Parathyroid adenoma (tissue), 2 donors: Measurements from ENCODE around the gene CPEB4.

Experiments used
- H2AFZ ChIP-seq: fragments of 300-600 bp; sonication (generic); one replicate; pipeline ENCODE4 v1.7.0; 2017; ENCODE audit warnings: antibody characterized with exemption, mild to moderate bottlenecking
- H3K27ac ChIP-seq: fragments of 300-600 bp; sonication (generic); one replicate; pipeline ENCODE4 v1.7.0; 2017
- H3K27me3 ChIP-seq: fragments of 300-600 bp; sonication (generic); one replicate; pipeline ENCODE4 v1.7.0; 2017; ENCODE audit warnings: low read length; ENCODE audit not compliant: control insufficient read depth, insufficient read depth
- H3K36me3 ChIP-seq: fragments of 300-600 bp; sonication (generic); one replicate; pipeline ENCODE4 v1.7.0; 2017; ENCODE audit warnings: low read length; ENCODE audit not compliant: control insufficient read depth, insufficient read depth
- H3K4me1 ChIP-seq: fragments of 300-600 bp; sonication (generic); one replicate; pipeline ENCODE4 v1.7.0; 2017; ENCODE audit warnings: control low read depth
- H3K4me2 ChIP-seq: fragments of 300-600 bp; sonication (generic); one replicate; pipeline ENCODE4 v1.7.0; 2017; ENCODE audit warnings: low read length
- H3K4me3 ChIP-seq: fragments of 300-600 bp; sonication (generic); one replicate; pipeline ENCODE4 v1.7.0; 2017; ENCODE audit warnings: low read depth, low read length
- H3K79me2 ChIP-seq: fragments of 300-600 bp; sonication (generic); one replicate; pipeline ENCODE4 v1.7.0; 2017; ENCODE audit warnings: control low read depth
- H3K9ac ChIP-seq: fragments of 300-600 bp; sonication (generic); one replicate; pipeline ENCODE4 v1.7.0; 2017; ENCODE audit warnings: mild to moderate bottlenecking
- H3K9me3 ChIP-seq: fragments of 300-600 bp; sonication (generic); one replicate; pipeline ENCODE4 v1.7.0; 2017; ENCODE audit warnings: low read length; ENCODE audit not compliant: control insufficient read depth
- TF ChIP-seq, protein P1 (sequence below): fragments of 300-600 bp; sonication (generic); IDR thresholded peaks from one replicate; pipeline ENCODE4 v1.7.0; 2017; ENCODE audit warnings: antibody characterized with exemption, mild to moderate bottlenecking
- donor health status: primary hyperparathyroidism.

Gene CPEB4

DNA sequence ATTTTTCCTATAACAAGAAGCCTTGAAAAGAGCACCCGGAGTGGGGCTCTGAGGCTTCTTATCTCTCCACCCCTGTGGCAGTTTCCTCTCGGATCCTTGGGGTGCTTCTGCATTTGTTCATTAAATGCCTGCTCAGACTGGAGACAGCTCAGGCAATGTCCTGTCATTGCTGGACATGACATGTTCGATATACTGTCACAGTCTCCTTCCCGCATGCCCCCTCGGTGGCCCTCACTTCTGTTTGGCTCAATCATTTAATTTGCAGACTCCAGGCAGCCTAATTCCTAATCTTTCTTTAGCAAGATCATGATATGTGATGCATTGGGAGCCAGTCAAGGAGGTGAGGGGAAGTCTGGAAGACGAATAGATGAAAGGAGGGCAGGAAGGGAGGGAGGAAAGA, 37.5 kb upstream of the CPEB4 start:
- Histone ChIP-seq H3K27me3 (no peaks in the 10 kb centered on the region), H3K9me3 (no peaks in the 10 kb centered on the region), H3K27ac (peak overlapping the region; percentile 47), H3K9ac (no peak overlapping the region), H3K4me3 (no peak overlapping the region), H3K36me3 (no peaks in the 10 kb centered on the region), H3K79me2 (no peaks in the 10 kb centered on the region), H2AFZ (peak overlapping the region; percentile 23), H3K4me1 (peaks cover 10% of the 10 kb centered on the region), H3K4me2 (no peak overlapping the region)
- TF ChIP-seq, protein P1, sequence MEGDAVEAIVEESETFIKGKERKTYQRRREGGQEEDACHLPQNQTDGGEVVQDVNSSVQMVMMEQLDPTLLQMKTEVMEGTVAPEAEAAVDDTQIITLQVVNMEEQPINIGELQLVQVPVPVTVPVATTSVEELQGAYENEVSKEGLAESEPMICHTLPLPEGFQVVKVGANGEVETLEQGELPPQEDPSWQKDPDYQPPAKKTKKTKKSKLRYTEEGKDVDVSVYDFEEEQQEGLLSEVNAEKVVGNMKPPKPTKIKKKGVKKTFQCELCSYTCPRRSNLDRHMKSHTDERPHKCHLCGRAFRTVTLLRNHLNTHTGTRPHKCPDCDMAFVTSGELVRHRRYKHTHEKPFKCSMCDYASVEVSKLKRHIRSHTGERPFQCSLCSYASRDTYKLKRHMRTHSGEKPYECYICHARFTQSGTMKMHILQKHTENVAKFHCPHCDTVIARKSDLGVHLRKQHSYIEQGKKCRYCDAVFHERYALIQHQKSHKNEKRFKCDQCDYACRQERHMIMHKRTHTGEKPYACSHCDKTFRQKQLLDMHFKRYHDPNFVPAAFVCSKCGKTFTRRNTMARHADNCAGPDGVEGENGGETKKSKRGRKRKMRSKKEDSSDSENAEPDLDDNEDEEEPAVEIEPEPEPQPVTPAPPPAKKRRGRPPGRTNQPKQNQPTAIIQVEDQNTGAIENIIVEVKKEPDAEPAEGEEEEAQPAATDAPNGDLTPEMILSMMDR: no peak

DNA sequence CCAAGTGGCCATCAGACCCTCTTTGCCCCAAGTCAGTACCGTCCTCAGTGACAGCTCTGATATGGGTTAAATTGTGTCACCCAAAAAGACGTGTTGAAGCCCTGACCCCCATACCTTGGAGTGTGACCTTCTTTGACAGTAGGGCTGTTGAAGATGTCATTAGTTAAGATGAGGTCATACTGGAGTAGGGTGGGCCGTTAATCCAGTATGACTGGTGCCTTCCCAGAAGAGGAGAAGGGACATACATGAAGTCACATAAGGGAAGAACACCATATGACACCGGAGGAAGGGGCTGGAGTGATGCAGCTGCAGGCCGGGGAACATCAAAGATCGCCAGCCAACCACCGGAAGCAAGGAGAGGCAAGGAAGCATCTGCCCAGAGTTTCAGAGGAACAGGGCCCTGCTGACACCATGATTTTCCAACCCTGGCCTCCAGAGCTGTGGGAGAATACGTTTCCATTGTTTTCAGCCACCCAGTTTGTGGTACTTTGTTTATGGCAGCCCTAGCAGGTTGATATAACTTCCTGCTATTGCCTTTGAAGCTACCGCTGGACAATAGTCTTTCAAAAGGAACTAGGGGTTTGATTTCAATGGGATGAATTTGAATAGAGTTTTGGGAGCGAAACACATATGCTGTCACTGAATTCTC, 36.4 kb upstream of the CPEB4 start:
- TF ChIP-seq, protein P1: no peak
- Histone ChIP-seq H3K4me1 (peaks cover 10% of the 10 kb centered on the region), H3K79me2 (no peaks in the 10 kb centered on the region), H3K9ac (no peak overlapping the region), H3K4me3 (no peak overlapping the region), H3K27ac (no peak overlapping the region), H2AFZ (no peak overlapping the region), H3K36me3 (no peaks in the 10 kb centered on the region), H3K9me3 (no peaks in the 10 kb centered on the region), H3K27me3 (no peaks in the 10 kb centered on the region), H3K4me2 (no peak overlapping the region)

DNA sequence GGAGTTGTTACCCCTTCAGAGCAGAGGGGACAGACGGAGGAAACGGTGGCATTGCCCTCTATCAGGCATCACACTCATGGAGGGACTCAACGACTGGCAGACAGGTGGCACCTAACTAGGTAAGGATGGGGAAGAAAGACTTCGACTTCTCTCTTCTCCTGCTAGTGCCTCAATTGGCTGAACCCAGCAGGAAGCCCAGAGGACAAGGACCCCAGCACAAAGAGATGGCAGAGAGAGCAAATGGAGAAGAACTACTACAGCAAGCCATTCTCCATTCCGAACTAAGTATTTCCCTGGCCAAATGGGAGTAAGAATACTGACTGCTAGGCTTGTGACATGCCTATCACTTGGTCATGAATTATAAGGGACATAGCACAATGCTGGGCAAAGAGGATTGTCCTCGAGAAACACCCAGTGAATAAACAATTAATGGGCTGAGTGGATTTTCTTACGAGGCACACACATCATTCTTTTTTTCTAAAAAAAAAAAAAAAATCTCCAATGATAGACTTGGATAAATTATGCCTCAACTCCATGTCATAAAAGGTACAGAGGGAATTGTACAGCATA, 35.3 kb upstream of the CPEB4 start:
- H3K9ac ChIP-seq: no peak overlapping the region
- H3K9me3 ChIP-seq: no peaks in the 10 kb centered on the region
- no peaks in the 10 kb centered on the region for H3K27me3 ChIP-seq
- TF ChIP-seq, protein P1: no peak
- H2AFZ ChIP-seq: no peak overlapping the region
- H3K36me3 ChIP-seq: no peaks in the 10 kb centered on the region
- peaks cover 16% of the 10 kb centered on the region for H3K4me1 ChIP-seq
- no peak overlapping the region for H3K4me3 ChIP-seq
- no peaks in the 10 kb centered on the region for H3K79me2 ChIP-seq
- no peak overlapping the region for H3K4me2 ChIP-seq
- no peak overlapping the region for H3K27ac ChIP-seq

DNA sequence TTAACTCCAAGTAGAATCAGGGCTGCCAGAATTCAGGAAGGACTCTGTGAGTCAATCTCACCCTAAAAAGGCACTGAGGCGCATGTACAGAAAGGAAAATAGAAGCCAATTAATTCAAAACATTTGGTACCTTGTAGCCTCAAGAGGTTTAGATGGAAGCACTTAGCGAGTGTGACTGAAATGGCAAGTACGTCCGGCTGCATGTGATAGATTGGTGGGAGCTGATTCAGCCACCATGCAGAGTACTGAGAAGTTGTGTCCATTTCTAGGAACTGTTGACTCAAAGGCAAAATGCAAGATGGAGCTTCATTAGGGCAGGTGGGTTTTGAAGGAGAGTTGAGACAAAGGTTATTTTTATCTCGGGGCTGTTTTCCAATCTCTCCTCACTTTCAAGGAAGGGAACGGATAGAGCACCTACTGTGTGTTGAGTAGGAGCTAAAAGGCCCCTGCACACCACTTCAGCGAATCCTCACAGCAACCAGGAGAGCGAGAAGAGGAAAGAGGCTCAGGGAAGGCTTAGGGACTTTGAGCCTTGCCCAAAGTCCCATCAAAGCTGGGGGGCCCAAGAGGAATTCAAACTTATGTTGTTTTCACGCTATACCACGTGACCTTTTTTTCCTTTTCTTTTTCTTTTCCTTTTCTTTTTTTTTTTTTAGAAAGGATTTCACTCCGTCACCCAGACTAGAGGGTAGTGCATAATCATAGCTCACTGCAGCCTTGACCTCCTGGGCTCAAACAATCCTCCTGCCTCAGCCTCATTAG, 34.6 kb upstream of the CPEB4 start:
- Histone ChIP-seq H3K4me2 (no peak overlapping the region), H3K27ac (no peak overlapping the region), H3K9ac (no peak overlapping the region), H3K4me3 (no peak overlapping the region), H3K9me3 (no peaks in the 10 kb centered on the region), H3K27me3 (no peaks in the 10 kb centered on the region), H3K36me3 (no peaks in the 10 kb centered on the region), H3K4me1 (peaks cover 22% of the 10 kb centered on the region), H2AFZ (no peak overlapping the region), H3K79me2 (no peaks in the 10 kb centered on the region)
- TF ChIP-seq, protein P1: no peak
